Kasumi-1 (cell line): ENCODE measurements around the gene EXOC6B.
"Not testable (repeated sequence)": the region's sequence is repeated elsewhere in the genome, so short reads cannot be mapped to it uniquely, and the experiment has no call there.

Experiments
- DNase-seq, 2 experiments: peaks; one replicate each; lab custom pipeline; 2025; lab: John Stamatoyannopoulos, UW

The EXOC6B gene

DNA sequence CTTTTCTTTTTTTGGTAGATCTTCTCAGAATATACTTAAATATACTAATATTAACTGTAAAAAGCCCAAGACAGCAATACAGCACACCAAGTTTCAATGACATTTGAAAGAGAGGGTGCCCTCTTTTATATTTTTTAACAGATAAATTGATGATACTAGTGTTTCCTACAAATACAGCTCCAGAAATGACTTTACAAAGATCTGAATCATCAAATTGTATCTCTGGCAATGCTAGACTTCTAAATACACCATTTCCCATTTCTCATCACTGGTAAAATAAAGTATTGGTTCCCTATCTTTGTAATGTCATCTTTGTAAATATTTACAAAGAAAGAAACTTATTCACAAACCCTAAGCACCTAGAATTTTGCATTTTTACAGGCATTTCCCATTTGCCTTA is 281.3 kb downstream of the EXOC6B start:
- no peak for DNase-seq

DNA sequence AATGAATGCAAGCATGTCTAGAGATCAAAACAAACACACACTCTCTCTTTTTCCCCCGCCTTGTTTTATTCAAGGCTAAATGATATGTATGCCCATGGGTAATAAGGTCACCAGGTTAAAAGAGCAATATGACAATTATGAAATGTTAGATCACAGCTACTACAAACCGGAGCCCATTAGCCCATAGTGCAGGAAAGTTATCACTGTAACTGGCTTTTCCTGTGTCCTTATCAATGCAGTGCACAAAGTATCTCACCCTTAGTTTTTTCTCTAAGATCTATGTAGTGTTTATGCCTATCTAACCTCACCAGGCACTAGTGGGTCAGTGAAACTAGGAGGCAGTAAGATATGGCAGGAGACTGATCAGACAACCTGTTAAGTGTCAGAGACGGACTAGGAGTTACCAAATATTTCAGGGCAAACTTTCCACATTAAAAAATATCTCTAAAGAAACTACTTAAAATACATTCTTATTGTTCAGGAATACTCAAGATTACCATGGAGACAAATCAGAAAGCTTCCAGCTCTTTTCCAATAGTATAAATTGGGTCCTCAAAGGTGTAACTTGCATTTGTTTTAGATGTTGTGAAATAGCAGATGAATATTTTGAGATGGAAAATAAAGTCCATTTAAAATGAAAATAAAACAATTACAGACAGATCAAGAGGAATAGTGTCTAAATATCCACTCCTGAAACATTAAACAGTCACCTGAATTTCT is 282.2 kb downstream of the EXOC6B start:
- DNase-seq: no peak

DNA sequence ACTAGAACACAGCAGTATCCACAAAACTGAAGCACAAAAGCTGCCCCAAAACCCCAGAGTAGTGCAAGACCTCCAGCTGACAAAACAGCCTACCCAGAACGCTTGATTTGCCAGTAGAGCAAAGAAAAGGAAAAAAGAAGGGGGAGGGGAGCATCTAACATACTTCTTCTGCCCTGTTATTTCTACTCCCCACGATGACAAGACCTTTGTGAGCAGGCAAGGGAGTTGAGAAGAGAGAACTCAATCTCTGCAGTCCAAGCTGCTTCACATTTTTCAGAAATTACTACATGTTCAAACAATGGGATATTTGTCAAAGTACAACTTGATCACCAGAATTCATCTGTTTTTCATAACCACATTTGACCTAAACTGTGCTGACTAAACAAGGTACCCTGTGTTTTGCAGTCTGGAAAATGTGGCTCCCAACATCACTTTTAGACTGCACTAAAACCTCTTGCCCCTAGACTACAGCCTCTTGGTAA is 286.7 kb downstream of the EXOC6B start:
- DNase-seq: no peak

DNA sequence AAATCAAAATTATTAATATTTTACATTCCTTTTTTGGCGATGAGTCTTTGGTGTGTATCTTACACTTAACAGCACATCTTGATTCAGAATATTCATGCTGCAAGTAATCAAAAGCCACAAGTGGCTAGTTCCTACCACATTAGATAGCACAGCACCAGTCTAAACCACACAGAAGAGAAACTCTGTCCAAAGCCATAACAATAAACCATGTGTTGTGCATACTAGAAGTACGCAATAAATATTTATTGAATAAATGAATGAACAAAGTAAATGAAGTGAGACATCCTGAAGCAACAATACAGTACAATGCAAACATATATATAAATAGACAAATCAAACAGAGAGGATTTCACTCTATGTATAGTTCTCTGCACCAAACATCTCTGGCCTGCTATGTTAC is 287.3 kb downstream of the EXOC6B start:
- no peak for DNase-seq

DNA sequence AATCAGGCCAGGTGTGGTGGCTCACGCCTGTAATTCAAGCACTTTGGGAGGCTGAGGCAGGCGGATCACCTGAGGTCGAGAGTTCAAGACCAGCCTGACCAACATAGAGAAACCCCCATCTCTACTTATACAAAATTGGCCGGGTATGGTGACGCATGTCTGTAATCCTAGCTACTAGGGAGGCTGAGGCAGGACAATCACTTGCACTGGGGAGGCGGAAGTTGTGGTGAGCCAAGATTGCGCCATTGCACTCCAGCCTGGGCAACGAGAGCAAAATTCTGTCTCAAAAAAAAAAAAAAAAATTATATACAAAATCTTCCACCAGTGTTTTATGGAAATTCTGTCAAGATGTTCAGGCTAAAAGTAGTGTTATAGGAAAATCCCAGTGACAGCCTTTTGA is 290.2 kb downstream of the EXOC6B start:
- peak in 1 of 2 experiments; percentile 4 for DNase-seq

DNA sequence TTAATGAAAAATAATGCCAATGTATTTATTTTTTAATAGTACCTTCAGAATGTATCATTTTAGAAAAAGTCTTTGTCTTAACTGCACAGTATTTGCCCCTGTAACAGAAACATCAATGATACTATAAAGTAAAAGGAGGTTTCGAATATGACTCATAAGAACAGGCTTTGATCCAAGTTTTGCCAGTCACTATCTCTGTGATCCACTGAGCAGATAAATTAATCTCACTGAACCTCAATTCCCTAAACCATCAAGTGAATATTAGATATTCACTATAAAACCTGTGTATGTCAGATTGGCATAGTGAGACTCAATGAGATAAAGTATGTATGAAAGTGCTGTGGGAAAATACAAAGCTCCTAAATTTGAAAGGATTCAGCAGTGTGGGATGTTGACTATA is 292.1 kb downstream of the EXOC6B start:
- no peak for DNase-seq

DNA sequence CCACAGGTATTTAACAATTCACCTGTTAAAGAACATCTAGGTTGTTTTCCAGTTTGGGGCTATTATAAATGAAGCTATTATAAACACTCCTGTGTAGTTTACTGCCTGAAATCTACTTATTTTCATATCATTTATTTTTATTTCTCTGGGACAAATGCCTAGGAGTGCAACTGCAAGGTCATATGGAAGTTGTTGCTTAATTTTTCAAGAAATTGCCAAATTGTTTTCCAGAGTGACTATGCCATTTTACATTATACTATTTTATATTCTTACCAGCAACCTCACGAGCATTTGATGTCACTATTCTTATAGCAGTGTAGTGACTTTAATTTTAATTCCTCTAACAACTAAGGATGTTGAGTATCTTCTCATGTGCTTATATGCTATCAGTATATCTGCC is 298.4 kb downstream of the EXOC6B start:
- no peak for DNase-seq

DNA sequence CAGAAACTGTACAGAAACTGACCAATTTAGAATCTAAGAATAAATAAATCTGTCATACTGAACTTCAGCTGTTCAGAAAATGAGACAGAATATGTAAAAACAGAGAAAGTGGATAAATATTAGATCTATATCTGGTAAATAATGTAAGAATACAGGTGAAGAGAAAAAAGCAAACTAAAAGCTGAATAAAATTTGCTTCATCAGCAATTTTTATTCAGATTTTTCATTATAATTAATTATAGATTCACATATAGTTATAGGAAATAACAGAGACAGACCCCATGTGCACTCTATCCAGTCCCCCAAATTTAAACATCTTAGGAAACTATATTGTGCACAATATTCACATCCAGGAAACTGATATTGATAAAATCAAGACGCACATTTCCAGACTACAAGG is 299.2 kb downstream of the EXOC6B start:
- DNase-seq: no peak

DNA sequence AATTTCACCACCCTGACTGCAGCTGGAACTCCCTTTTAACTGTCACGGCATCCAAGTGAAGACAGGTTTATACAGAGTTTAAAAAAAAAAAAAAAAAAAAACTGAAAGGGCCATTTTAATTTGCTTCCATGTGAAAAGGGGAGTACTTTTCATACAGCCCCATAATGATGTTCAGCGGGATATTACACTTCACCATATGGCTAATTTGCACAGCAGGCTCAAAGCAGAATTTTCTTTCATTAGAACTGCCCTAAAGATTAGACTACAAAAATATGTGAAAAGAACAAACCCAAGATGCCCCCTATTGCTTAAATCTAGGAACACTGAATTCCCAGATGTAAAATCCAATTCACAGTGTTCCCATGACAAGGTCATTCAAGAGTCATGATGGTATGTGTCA is 301.8 kb downstream of the EXOC6B start:
- DNase-seq: no peak

DNA sequence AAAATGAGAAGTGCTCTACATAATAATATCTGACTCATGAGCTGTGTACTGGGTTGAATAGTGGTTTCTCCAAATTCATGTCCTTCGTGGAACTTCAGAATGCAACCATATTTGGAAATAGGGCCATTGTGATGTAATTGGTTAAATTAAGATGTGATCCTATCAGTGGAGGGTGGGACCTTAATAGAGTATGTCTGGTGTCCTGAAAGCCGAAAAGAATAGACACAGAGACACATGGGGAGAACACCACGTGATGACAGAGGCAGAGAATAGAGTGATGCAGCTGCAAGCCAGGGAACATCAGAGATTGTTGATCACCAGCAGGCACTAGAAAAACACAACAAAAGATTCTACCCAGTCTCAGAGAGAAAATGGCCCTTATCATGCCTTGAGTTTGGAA is 310.1 kb downstream of the EXOC6B start:
- DNase-seq: no peak

DNA sequence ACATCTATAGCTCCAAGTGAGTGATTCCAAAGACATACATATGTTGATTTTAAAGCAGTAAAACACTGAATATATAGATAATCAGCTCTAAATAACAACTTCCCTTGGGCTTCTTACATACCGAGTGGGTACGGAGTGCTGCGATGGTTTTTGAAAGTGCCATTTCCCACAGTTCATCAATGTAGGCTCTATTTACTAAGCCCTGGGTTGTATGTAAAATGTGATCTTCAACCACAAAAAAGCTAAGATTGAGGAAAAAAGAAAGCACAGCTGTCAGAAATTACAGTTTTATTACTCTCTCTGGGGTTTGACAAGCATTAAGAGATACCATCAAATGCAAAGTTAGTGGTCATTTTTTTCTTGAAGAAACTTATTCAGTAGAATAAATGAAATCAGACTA is 312.8 kb downstream of the EXOC6B start:
- DNase-seq: no peak

DNA sequence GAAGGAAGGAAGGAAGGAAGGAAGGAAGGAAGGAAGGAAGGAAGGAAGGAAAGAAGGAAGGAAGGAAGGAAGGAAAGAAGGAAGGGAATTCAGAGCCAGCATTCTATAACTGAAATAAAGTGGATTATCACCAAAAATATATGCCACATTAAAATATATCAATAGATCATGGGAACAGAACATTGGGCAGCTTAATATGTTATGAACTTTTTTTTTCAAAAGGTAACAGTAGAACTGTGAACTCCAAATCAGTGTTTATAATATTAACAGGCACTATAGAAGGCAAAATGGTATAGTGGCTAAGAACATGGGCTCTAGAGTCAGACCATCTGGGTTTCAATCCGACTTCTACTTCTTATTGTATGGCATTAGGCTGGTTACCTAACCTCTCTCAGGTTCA is 313.5 kb downstream of the EXOC6B start:
- DNase-seq: no peak

DNA sequence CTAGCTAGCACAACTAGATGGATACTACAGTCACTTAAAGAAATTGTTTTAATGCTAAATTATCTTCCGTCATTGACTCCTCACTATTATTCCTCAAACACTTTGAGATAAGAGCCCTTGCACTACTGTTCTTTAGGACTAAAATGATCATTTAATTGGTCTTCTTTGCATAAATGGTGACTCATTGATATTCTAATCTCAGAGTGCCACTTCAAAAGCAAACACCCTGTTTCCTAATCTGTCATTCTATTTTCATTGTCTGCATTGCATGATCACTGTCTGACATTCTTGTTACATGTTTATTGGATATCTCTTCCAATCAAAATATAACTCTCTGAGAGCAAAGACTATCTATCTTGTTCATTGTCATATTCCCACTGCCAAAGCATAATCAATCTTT is 313.9 kb downstream of the EXOC6B start:
- DNase-seq: no peak

DNA sequence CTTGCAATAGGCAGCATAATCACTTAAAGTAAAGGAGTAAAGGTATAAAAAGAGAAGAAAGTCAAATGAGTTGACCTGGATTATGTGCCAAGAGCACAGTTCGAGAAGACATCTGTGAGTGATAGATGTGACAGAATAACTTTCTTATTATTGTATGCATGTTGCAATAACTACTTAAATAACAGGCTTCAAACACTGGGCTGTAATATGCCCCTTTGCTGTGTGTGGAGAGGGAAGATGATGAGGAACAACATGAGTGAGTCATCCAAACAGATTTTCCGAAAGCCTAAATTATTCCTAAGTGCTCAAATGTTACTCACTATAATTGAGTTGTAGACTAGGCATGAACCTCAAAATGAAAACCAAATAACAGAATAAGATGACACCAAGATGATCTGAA is 328.1 kb downstream of the EXOC6B start:
- DNase-seq: no peak

DNA sequence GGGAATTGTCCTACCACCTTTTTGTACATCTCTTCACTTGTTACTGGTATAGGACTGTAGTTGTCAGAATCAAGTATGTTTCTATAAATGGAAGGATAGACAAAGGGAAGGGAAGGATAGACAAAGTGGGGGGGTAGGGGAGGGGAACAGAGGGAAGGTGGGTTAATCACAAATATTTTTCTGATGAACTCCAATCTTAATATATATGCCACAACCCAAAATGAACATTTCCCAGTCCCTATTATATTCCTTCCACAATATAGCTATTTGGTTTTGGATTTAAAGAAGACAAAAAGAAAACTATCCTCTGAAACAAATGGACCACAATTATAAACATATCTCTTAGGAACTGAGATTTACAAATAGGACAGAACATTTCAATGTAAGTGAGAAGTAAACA is 329.4 kb downstream of the EXOC6B start:
- DNase-seq: no peak

DNA sequence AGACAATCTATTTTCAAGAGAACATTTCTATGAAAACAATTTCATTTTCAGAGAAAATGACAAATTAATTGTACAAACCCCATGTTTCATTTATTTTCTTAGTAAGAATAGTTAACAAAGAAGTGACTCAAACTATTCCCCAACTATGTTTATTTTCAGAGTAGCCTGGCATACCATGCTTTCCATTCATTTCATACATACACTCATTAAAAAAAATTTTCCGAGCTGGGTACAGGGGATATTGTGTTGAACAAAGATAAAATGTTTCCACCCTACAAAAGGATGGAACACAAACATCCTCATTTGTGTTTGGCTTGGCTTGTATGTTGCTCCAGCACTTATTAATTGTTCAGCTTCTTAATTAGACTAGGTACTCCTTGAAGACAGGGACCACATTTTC is 331.4 kb downstream of the EXOC6B start:
- DNase-seq: no peak

DNA sequence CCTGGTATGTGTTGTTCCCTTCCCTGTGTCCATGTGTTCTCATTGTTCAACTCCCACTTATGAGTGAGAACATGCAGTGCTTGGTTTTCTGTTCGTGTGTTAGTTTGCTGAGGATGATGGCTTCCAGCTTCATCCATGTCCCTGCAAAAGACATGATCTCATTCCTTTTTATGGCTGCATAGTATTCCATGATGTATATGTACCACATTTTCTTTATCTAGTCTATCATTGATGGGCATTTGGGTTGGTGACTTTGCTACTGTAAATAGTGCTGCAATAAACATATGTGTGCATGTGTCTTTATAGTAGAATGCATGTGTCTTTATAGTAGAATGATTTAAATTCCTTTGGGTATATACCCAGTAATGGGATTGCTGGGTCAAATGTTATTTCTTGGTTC is 341.2 kb downstream of the EXOC6B start:
- DNase-seq: not testable (repeated sequence)

DNA sequence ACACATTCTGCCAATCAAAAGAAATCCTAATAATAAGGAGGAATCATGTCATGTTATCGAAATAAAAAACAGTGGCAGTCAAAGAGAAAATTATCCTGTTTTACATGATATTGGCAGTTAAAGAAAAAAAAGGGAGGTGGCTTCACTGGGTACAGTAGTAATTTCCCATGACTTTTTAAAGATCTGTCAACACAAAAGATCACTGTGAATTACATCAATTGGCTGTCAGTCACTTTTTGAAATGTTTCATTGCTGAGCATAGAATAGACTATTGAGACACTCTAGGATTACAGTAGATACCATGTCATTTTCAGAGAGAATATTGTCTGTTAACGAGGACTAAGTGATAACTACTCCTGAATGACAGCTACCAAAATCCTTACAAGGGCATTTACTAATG is 342.5 kb downstream of the EXOC6B start:
- no peak for DNase-seq

DNA sequence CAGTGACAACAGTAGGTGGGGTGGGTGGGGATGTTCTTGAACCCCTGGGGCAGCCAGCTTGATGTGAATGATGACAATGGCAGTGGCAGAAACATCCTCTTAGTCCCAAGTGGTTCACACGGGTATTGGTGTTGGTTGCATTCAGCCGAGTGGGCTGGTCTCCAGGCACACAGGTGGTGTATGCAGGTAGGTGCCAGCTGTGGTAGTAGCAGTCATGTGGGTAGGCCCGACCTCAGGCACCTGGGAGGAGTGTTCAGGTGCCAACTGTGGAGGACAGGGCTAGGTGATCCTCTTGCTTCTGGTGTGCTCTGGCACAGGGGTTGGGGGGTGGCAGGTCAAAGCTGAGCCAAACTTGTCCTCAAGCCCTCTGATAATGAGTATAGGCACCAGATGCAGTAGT is 350.6 kb downstream of the EXOC6B start:
- no peak for DNase-seq

DNA sequence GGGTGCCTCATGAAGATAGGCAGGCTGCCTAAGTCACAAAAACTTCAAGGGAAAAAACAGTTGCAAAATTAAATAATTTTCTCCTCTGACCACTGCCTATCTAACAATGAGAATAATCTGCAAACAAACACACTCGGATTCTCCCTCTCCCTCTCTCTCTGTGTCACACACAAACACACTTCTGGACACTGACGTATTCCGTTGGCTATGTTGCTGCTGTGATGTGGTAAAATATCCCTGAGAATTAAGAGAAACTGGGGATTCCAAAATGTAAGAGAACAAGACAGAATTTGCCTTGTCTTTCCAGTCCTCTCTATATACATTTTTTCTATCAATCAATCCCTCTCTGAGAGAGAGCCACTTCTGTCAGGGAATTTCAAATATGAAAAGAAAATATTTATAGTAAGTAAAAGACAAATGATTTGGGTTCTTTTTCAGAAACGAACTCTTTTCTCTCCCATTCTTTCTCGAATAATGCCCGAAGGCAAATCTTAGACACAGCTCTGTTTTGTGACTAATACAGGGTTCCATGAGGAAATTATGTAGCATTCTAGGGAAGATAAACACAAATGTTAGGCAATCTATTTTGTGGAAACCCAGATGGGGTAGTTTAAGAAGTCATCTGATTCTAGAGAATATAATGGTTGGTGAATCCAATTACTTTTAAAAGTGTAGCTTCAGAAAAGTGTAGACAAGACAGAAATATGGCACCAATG is 367.9 kb downstream of the EXOC6B start:
- DNase-seq: no peak

DNA sequence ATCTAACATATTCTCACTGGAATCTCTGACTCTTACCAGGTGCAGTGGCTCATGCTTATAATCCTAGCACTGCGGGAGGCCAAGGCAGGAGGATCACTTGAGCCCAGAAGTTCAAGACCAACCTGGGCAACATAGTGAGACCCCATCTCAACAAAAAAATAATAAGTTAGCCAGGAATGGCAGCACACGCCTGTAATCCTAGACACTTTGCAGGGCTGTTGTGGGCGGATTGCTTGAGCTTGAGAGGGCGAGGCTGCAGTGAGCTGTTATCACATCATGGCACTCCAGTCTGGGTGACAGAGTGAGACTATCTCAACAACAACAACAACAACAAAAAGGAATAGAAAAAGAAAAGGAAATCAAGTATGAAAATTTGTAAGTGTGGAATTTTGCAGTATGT is 371.6 kb downstream of the EXOC6B start:
- DNase-seq: no peak

DNA sequence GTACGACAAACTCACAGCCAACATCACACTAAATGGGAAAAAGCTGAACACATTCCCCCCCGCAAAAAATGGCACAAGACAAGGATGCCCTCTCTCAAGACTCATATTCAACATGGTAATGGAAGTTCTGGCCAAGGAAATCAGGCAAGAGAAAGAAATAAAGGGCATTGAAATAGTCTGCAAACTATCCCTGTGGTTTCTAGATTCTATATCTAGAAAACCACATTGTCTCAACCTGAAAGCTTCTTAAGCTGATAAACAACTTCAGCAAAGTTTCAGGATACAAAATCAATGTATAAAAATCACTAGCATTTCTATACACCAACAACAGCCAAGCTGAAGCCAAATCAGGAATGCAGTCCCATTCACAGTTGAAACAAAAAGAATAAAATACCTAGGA is 383.6 kb downstream of the EXOC6B start:
- no peak for DNase-seq

DNA sequence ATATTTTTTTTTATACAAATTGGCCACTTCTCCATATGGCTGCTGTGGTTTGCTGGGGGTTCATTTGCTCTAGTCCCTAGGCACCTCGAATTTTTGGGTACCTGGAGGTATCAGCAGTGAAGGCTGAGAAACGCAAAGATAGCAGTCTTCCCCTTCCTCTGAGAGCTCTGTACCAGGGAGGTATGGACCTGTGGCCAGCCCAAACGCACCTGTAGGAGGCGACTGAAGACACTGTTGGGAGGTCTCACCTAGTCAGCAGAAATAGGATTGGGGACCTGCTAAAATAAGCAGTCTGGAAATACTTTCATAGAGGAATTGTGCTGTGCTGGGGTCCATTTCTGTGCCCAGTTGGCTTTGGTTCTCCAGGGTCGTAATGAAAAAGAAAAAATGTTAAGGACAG is 385.9 kb downstream of the EXOC6B start:
- no peak for DNase-seq

DNA sequence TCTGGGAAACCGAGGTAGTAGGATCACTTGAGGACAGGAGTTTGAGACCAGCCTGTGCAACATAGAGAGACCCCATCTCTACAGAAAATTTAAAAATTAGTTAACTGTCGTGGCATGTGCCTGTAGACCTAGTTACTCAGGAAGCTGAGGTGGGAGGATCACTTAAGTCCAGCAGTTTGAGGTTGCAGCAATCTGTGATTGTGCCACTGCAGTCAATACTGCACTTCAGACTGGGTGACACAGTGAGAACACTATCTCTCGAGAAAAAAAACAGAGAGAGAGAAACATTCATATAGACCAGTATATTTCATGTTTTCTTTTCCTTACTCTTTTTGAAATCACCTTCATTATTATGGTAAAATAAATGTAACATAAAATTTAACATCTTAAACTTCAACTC is 387.5 kb downstream of the EXOC6B start:
- no peak for DNase-seq
